GM19035 (cell line): ENCODE measurements around the gene PRDM16.
"Not testable (repeated sequence)": the region's sequence is repeated elsewhere in the genome, so short reads cannot be mapped to it uniquely, and the experiment has no call there.

Source experiments
- ATAC-seq: cut with Tn5 transposase; IDR thresholded peaks from one replicate; pipeline ENCODE4 v1.9.1; 2021; ENCODE audit not compliant: unreplicated experiment

PRDM16 gene

GRCh38 chr1:3271866-3272265 lies 202.9 kb downstream of the PRDM16 start:
- no peak for ATAC-seq

DNA sequence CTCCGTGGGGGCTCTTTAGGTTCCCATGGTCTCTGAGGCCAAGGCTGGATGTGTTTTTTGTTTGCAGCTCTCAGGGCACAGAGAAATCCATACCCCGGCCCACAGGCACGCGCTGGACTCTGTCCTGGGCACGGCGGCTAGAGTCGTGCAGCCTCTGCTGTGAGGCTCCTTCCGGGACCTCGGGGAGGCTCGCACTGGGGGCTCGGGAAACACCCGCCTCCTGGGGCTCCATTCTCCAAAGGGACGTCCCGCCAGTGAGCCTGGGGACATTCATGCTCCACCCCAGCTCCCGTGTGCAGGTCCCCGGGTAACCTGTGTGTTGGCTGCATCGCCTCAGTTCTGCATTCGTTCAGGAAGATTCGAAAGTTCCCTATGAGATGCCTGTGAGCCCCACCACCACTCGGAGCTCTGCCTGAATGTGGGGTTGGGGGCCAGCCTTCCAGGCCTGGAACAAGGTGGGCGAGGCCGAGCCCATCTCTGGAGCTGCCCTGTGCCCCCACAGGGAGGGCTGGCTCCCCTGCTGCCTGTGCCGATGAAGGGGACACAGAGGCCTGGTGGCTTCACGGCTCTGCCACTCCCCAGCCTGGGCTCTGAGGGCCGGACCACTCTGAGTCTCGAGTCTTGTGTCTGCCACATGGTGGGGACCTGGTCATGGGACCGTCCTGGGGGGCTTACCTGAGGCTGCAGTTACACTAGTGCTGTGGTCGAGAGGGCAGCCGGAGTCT lies 203.5 kb downstream of the PRDM16 start:
- ATAC-seq: no peak

GRCh38 chr1:3273447-3273846 lies 204.4 kb downstream of the PRDM16 start:
- ATAC-seq: no peak

DNA sequence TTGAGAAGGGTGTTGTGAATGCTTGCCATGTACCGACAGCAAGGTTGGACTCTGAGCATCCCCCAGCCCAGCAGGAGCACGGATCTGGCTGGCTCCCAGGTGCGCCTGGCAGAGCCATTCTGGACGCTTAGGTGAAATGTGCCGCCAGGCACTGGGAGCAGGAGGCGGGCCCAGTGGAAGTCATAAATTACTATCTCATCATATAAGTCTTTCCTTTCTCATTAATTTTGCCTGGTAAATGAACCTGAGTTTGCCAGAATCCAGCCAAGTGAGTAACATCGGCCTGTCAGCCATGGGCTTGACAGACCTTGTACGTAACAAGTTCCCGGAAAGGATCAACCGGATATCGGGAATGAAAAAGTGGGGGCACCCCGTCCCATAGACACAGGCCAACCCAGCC lies 206.0 kb downstream of the PRDM16 start:
- no peak for ATAC-seq

DNA sequence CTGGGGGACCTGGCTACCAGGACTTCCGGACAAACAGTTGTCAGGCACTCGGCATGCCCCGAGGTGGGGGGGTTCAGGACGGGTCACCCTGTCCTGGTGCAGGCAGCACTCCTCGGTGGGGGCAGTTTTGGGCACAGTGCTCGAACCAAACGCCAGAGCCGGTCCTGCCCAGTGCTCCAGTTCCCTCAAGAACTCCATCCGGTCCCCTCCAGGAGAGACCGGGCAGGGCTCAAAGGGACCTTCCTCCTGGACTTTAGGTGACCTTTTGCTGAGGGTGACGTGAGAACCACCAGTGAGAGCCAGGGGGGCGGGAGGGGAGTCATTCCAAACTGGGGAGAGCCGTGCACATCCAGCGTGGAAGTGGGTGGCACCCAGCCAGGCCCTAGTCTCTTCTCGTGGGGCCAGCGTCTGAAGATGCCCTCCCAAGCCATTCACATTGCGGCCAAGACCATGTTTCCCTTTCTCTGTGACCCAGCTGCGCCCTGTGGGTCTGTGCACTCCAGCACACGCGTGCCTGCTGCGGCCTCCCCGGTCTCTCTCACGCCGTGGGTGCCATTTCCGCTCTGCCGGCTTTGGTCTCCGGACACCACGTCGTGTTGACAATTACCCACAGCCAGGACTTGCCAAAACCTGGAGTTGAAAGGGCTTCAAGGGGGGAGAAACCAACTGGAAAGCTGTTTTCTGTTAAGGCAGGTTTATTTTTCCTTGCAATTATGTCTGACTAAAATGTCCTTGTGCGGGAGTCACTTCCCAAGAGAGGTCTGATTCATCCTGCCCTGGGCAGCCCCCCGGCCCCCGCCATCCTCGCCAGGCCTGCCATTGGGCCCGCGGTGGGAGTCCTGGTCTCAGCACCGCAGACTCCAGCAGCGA lies 206.7 kb downstream of the PRDM16 start:
- no peak for ATAC-seq

DNA sequence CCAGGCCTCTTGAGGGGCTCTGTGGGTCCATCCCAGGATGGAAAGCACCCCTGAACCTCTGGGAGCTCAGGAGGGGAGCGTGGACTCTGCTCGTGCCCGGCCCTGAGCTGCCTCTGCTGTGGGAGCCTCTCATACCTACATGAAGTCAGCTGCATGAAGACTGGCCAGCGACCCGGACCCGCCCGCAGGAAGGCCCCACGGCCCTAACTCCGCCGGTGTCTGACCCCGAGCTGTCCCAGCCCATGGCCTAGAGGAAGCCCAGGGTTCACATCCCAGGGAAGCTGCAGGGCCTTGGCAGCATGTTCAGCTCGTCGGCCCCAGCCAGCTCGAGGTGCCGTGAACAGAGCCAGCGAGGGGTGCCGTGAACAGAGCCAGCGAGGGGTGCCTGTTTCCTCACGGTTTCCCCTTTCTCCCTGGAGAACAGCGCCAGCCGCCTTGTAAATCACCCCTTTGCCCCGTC lies 207.4 kb downstream of the PRDM16 start:
- no peak for ATAC-seq

GRCh38 chr1:3277011-3277471 lies 208.0 kb downstream of the PRDM16 start:
- no peak for ATAC-seq

DNA sequence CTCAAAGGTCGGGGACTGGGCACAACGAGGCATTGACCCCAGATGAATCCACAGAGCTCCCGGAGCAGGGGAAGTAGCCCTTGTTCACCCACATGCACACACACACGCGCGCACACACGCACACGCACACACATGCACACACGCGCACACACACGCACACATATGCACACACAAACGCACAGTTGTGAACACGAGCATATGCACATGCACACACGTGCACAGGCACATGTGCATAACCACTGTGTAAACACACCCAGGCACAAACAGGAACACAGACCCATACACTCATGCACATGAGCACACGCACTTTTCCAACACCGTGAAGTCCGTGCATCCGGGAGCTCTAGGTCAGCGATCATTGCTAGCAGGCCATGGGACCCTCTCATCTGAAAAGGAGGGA lies 208.6 kb downstream of the PRDM16 start:
- no peak for ATAC-seq

DNA sequence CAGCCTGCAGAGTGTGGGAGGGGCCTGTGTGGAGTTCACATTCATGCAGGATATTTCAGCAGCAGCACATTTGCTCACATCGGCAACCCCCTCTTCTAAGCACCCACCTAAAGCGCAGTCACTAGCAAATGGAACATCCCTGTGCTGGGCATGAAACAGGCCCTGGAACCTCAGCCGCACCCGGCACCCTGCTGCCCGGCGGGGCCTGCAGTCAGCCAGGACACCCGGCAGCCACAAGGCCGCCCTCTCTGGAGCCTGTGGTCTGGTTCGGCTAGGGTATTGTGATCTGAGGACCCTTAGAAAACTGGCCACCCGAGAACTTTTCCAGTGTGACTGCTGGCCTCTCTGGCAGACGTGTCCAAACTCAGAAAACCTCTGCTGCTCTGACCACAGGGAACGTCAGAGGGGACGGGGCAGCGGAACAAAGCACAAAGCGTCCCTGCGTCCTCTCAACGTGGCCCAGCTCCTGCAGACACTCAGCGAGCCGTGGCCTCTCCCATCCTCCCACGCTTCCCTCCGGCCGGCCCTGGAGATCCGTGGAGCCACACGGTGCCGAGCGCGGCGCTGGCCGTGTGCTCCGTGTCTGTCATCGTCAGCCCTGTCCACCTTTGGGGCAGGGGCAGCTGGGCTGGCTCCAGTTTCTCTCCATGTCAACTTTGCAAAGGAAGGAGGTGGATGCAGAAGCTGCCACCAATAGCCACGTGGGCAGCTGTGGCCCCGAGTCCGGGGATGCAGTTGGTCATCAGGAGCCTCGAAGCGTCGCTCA lies 209.6 kb downstream of the PRDM16 start:
- ATAC-seq: no peak

- no peak for ATAC-seq
These were observed 210.1 kb downstream of the PRDM16 start for GRCh38 chr1:3279182-3279470.

- ATAC-seq: no peak
These were observed 212.7 kb downstream of the PRDM16 start for GRCh38 chr1:3281735-3282134.

GRCh38 chr1:3282186-3282585 lies 213.2 kb downstream of the PRDM16 start:
- ATAC-seq: no peak

DNA sequence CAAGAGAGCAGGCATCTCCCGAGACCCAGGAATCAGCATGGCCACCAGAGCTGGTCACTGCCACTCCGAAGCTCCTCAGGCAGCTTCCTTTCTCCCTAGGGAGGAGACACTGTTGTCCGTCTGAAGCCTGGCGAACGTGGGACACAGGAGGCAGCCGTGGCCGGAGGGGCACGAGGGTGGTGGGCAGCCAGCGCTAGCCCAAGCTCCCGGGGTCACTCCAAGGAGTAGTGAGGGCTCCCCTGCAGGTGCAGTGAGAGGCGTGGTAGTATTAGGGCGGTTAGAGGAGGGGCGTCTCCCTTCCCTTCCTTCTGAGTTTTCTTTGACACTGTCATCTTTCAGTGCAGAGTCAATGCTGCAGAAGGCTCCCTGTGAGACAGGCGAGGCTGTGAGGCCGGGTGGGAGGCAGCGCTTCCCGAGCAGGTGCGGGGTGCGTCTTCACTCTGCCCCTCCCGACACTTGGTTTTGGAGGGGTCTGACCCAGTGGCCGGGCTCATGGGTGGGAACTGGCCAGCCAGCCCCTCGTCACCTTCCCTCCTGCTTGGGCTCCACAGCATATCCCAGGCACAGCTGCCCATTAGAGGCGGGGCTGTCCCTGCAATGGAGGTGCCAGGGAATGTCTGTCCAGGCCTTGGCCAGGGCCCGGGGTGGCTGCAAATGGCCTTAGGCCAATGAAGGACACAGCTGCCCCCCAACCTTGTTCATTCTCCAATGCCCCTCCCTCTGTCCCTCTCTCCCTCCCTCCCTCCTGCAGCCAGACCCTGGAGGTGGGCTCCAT lies 213.8 kb downstream of the PRDM16 start:
- ATAC-seq: no peak

DNA sequence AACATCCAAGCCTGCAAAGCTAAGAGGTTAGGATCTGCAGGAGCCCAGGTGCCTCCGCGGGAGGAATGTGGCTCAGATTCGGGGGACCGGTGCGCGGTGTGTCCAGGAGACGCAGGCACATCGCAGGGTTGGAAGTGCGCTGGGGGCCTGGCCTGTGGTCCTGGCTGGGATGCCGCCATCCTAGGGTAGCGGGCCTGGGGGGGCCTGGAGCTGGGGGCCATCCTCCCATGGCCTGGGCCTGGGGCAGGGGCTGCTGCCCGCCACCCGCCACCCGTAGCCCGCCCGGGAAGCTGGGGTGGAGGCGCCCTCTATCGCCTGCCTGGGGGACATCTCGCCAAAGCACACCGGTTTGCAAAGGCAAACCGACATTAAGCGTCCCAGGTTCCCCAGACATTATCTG lies 214.8 kb downstream of the PRDM16 start:
- no peak for ATAC-seq

DNA sequence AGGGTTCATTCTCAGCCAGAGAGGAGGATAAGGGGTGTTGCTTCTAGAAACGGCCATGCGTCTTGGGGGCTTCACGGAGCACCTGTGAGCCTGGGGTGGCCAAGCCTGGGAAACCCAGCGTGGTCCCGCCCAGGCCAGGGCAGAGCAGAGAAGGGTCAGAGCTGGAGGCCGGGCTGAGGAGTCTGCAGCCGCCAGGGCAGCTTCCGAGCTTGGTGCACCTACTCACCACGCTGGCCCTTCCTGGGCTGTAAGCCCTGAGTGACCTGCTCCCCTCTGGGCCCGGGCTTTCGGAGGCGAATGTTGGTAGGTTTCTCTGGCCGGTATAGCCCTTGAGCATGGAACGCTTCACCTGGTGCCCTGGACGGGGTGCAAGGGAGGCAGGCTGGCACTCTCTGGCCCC lies 215.7 kb downstream of the PRDM16 start:
- ATAC-seq: no peak

- no peak for ATAC-seq
These were observed 216.2 kb downstream of the PRDM16 start for GRCh38 chr1:3285106-3285740.

GRCh38 chr1:3287095-3287494 lies 218.1 kb downstream of the PRDM16 start:
- ATAC-seq: not testable (repeated sequence)

DNA sequence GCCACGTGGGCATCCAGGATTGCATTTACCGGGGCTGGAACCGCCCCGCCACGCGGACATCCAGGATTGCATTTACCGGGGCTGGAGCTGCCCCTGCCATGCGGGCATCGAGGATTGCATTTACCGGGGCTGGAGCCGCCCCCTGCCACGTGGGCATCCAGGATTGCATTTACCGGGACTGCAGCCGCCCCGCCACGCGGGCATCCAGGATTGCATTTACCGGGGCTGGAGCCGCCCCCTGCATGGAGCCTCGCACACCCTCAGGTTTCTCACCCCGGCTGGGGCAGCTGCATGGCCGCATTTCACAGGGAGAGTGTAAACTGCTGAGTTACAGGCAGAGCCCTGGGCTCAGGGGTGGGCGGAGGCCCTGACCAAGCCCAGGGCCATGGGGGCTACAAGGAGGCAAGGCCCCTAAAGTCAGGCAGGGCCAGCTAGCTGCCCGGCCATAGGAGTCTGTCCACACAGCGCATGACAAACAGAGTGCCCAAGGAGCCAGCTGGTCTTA lies 218.7 kb downstream of the PRDM16 start:
- ATAC-seq: no peak

GRCh38 chr1:3289502-3289901 lies 220.5 kb downstream of the PRDM16 start:
- ATAC-seq: no peak

DNA sequence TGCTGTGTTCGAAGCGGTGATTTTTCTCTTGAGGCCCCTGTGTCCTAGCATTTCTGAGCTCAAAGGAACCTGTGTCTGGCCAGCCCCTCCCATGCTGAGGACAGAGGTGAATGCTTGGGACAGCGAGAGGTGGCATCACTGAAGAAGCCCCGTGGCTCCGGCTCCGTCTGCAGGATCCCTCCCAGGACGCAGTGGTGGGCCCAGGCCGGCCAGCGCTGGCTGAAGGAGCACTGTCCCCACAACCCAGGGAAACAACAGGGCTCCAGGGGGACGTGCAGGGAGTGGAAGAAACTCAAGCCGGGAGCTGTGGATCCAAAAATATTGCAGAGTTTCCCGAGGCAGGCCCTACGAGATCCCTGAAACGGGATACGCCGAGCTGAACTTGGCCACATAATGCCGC lies 221.4 kb downstream of the PRDM16 start:
- no peak for ATAC-seq
